ENCODE results near the gene PPP1R11.
"Not testable (repeated sequence)": the region's sequence is repeated elsewhere in the genome, so short reads cannot be mapped to it uniquely, and the experiment has no call there.

Gene PPP1R11, protein sequence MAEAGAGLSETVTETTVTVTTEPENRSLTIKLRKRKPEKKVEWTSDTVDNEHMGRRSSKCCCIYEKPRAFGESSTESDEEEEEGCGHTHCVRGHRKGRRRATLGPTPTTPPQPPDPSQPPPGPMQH

DNA sequence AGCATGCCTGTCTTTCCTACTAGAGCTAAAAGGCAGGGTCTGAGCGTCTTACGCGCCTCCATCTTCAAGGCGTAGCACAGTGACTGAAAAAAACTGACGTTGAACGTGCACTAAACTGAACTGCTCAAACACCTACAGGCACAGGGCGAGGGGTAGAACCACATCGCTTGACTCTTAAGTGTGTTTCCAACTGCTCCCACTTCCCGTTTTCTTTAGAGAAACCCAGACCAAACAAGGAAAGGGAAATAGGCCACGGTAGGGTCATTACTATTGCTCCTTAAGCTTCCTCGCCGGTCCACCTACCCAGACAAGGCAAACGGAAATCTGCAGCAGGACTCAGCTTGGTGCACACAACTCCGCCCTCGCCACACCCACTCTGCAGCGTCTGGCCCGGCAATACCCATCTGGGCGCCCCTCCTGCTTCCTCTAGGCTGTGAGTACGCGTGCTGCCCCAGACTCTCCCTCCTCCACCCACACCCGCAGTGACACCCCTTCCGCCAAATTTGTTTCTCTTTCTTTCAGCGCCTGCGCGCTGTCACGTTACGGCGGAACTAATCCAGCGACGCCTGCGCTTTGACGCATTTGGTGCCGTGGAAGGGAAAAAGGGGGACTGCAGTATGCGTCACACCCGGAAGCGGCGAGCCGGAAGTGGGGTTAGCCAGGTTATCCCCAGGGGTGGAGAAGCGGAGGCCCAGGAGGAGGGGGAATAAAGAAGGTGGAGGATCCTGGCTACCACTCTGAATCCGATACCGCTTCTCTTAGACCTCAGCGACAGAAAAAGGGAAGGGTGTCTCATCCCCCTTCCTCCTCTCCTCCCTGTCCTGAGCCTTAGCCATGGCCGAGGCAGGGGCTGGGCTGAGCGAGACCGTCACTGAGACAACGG, at the start of gene PPP1R11:
TSS of gene PPP1R11 (plus strand) at position 622 of the 883 bp plus-strand sequence. CDS start at position 835, 213 bp downstream.
- peaks cover 16% of the 10 kb centered on the region for H3K4me1 ChIP-seq (ENCODE audit: control insufficient read depth, insufficient read depth, low read length)
- peak within 1 kb of the TSS; percentile 83 for H3K27ac ChIP-seq (ENCODE audit: low read depth, low read length)
- peak within 1 kb of the TSS; percentile 95 for H3K4me3 ChIP-seq (ENCODE audit: low read length)

DNA sequence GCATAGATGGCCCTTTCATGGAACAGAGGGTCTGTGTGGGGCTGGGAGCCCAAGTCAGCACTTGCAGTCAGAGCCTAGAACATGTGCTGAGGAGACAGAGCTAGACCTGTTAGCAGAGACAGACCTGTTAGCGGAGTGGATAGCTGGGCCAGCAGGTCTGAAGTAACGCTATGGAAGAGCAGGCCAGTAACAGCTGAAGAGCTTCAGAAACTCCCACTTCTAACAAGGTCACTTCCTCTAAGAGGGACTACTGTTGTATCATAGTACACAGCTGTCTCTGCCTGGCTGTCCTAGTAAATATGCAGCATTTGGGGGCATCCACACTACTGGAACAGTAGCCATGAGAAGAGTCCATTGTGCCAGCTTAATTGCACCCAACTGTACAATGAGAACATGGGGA, 47.2 kb upstream of the PPP1R11 start:
- no peak overlapping the region for H3K4me3 ChIP-seq (ENCODE audit: low read length)
- no peaks in the 10 kb centered on the region for H3K36me3 ChIP-seq (ENCODE audit: control insufficient read depth, insufficient read depth, low read length)
- no peaks in the 10 kb centered on the region for H3K27me3 ChIP-seq (ENCODE audit: control insufficient read depth, insufficient read depth, low read length)
- H3K27ac ChIP-seq (ENCODE audit: low read depth, low read length), result no peak overlapping the region
- no peak overlapping the region for H3K9ac ChIP-seq (ENCODE audit: low read length)
- no peaks in the 10 kb centered on the region for H3K4me1 ChIP-seq (ENCODE audit: control insufficient read depth, insufficient read depth, low read length)

More for the DNA sequence above, at the start of gene PPP1R11:
- H3K36me3 ChIP-seq (ENCODE audit: control insufficient read depth, insufficient read depth, low read length), result peaks cover 10% of the 10 kb centered on the region
- peak within 1 kb of the TSS; percentile 75 for H3K9ac ChIP-seq (ENCODE audit: low read length)
- no peaks in the 10 kb centered on the region for H3K27me3 ChIP-seq (ENCODE audit: control insufficient read depth, insufficient read depth, low read length)

DNA sequence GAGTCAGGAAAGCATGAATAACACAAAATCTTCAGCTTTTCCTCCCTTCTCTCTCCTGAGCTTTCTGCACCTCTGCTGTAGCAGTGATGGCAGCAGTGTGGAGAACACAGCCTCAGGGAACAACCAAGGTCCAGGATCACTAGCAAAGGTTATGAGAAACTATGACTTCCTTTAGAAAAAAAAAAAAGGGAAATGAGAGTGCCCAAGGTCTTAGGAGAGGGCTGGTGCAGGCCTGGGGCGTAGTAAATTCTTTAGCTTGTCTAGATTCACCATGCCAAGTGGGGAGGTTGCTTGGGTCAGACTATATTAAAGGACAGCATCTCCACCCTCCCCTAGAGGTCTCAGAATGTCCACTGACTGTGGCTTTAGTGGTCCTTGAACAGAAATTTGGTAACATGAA, 46.4 kb upstream of the PPP1R11 start:
- no peaks in the 10 kb centered on the region for H3K4me1 ChIP-seq (ENCODE audit: control insufficient read depth, insufficient read depth, low read length)
- no peak overlapping the region for H3K9ac ChIP-seq (ENCODE audit: low read length)
- H3K27me3 ChIP-seq (ENCODE audit: control insufficient read depth, insufficient read depth, low read length), result no peaks in the 10 kb centered on the region
- H3K36me3 ChIP-seq (ENCODE audit: control insufficient read depth, insufficient read depth, low read length), result no peaks in the 10 kb centered on the region
- H3K4me3 ChIP-seq (ENCODE audit: low read length), result no peak overlapping the region
- H3K27ac ChIP-seq (ENCODE audit: low read depth, low read length), result no peak overlapping the region

DNA sequence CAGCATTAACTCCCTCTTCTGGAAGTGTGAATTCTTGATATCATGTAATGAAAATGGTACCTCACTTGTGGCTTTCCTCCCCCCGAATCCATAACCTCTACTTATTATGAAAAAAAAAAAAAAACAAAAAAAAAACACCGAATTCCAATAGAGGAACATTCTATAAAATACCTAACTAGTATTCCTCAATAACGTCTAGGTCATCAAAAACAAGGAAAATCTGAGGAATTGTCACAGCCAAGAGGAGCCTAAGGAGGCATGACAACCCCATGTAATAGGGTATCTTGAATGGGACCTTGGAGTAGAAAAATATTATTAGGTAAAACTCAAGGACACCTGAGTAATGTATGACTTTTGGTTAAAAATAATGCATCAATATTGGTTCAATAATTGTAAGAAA, 44.8 kb upstream of the PPP1R11 start:
- Histone ChIP-seq H3K27ac (ENCODE audit: low read depth, low read length) (no peak overlapping the region), H3K27me3 (ENCODE audit: control insufficient read depth, insufficient read depth, low read length) (no peaks in the 10 kb centered on the region), H3K4me3 (ENCODE audit: low read length) (no peak overlapping the region), H3K36me3 (ENCODE audit: control insufficient read depth, insufficient read depth, low read length) (no peaks in the 10 kb centered on the region), H3K9ac (ENCODE audit: low read length) (no peak overlapping the region), H3K4me1 (ENCODE audit: control insufficient read depth, insufficient read depth, low read length) (no peaks in the 10 kb centered on the region)

DNA sequence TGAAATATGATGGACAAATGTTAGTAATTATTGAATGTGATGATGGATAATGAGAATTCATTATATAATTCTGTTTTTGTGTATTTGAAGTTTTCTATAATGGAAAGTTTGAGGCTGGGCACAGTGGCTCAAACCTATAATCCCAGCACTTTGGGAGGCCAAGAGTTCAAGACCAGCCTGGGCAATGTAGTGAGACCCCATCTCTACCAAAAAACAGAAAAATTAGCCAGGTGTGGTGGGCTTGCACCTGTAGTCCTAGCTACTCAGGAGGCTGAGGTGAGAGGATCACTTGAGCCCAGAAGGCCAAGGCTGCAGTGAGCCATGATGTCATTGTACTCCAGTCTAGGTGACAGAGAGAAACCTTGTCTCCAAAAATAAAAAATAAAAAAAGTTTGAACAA, 44.3 kb upstream of the PPP1R11 start:
- not testable (repeated sequence) for H3K4me3 ChIP-seq (ENCODE audit: low read length); H3K4me1 ChIP-seq (ENCODE audit: control insufficient read depth, insufficient read depth, low read length); H3K36me3 ChIP-seq (ENCODE audit: control insufficient read depth, insufficient read depth, low read length); H3K27me3 ChIP-seq (ENCODE audit: control insufficient read depth, insufficient read depth, low read length); H3K27ac ChIP-seq (ENCODE audit: low read depth, low read length); H3K9ac ChIP-seq (ENCODE audit: low read length)

DNA sequence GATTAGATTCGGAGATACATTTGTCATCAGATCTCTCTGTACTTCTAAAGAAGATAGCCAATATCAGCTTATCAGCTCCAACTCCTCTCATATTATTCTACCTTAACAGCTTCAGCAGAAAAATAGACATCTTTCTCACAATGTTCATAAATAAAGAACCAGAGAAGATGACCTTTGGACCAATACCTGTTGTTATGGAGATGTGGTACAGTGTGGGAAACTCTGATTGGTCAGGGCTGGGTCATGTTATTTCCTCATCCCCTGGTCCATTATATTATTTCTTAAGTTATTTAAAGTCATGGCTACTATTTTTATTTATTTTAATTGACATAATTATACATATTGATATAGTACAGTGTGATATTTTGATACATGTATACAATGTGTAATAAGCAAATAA, 41.8 kb upstream of the PPP1R11 start:
- no peaks in the 10 kb centered on the region for H3K27me3 ChIP-seq (ENCODE audit: control insufficient read depth, insufficient read depth, low read length)
- no peaks in the 10 kb centered on the region for H3K36me3 ChIP-seq (ENCODE audit: control insufficient read depth, insufficient read depth, low read length)
- H3K4me3 ChIP-seq (ENCODE audit: low read length), result no peak overlapping the region
- no peak overlapping the region for H3K27ac ChIP-seq (ENCODE audit: low read depth, low read length)
- no peaks in the 10 kb centered on the region for H3K4me1 ChIP-seq (ENCODE audit: control insufficient read depth, insufficient read depth, low read length)
- H3K9ac ChIP-seq (ENCODE audit: low read length), result no peak overlapping the region

DNA sequence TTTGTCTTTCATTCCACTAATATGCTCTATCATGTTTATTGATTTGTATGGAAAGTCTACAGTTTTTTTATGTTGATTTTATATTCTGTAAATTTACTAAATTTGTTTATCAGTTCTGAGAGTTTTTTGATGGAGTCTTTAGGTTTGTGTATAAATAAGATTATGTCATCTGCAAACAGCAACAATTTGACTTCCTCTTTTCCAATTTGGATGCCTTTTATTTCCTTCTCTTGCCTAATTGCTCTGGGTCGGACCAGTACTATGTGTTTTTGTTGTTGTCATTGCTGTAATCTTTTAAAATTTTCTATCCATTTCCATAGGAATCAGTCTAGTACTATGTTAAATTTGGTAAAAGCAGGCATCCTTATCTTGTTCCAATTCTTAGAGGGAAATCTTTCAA, 37.4 kb upstream of the PPP1R11 start:
- Histone ChIP-seq H3K9ac (ENCODE audit: low read length) (no peak overlapping the region), H3K4me1 (ENCODE audit: control insufficient read depth, insufficient read depth, low read length) (no peaks in the 10 kb centered on the region), H3K27me3 (ENCODE audit: control insufficient read depth, insufficient read depth, low read length) (no peaks in the 10 kb centered on the region), H3K36me3 (ENCODE audit: control insufficient read depth, insufficient read depth, low read length) (no peaks in the 10 kb centered on the region), H3K27ac (ENCODE audit: low read depth, low read length) (no peak overlapping the region), H3K4me3 (ENCODE audit: low read length) (no peak overlapping the region)

DNA sequence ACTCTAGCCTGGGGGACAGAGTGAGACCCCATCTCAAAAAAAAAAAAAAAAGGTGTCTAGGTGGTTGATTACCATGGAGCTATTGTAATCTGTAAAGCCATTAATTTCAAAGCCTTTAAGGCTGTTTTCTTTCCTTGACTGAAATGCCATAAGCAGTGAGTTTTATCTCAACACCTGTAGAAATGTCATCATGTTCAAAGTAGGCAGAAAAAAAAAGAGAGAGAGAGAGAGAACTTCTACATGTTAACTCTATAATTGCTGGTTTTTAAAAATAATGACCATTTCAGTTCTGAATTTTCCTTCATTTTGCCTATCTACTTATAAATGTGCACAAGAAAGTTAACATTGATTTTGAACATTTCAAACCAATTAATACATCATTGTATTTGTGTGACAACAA, 35.6 kb upstream of the PPP1R11 start:
- H3K27me3 ChIP-seq (ENCODE audit: control insufficient read depth, insufficient read depth, low read length), result no peaks in the 10 kb centered on the region
- H3K4me1 ChIP-seq (ENCODE audit: control insufficient read depth, insufficient read depth, low read length), result no peaks in the 10 kb centered on the region
- H3K4me3 ChIP-seq (ENCODE audit: low read length), result no peak overlapping the region
- no peak overlapping the region for H3K27ac ChIP-seq (ENCODE audit: low read depth, low read length)
- H3K9ac ChIP-seq (ENCODE audit: low read length), result no peak overlapping the region
- no peaks in the 10 kb centered on the region for H3K36me3 ChIP-seq (ENCODE audit: control insufficient read depth, insufficient read depth, low read length)

DNA sequence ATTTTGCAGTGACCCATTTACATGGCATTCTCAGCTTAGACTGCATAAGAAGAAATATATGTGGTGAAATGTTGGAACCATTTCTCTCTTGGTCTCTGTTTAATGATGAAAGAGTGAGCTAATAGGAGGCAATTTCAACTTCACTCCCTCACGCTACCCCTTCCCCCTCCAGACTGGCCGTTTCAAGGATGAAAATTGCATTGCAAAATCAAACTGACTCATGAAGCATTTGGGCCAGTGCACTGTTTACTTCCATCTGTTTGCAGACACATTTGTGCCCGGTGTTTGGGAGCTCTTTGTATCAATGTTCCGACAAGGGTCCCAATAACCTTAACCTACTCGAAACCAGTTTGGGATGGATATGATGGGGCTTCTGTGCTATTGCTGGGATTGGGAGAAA, 33.6 kb upstream of the PPP1R11 start:
- H3K4me3 ChIP-seq (ENCODE audit: low read length); H3K9ac ChIP-seq (ENCODE audit: low read length); H3K4me1 ChIP-seq (ENCODE audit: control insufficient read depth, insufficient read depth, low read length); H3K36me3 ChIP-seq (ENCODE audit: control insufficient read depth, insufficient read depth, low read length); H3K27ac ChIP-seq (ENCODE audit: low read depth, low read length); H3K27me3 ChIP-seq (ENCODE audit: control insufficient read depth, insufficient read depth, low read length): not testable (repeated sequence)

DNA sequence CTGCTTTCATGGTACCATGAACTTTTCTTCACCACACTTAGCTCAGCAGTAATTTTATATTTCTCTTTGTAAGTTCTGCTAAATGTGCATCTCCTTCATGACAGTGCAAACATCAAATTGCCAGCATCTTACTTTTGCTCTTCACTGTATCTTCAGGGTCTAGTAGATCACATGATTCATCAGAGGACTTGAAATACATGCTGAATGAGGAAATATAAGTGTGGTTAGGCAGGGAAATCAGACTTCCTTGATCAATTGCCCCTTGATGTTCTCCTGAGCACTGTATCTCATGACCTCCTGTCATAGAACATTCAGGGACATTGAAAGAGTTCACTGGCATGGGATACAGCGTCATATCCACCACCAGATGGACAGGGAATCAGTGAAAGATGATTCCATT, 31.2 kb upstream of the PPP1R11 start:
- H3K4me1 ChIP-seq (ENCODE audit: control insufficient read depth, insufficient read depth, low read length), result no peaks in the 10 kb centered on the region
- H3K9ac ChIP-seq (ENCODE audit: low read length), result no peak overlapping the region
- no peak overlapping the region for H3K4me3 ChIP-seq (ENCODE audit: low read length)
- no peaks in the 10 kb centered on the region for H3K36me3 ChIP-seq (ENCODE audit: control insufficient read depth, insufficient read depth, low read length)
- H3K27me3 ChIP-seq (ENCODE audit: control insufficient read depth, insufficient read depth, low read length), result no peaks in the 10 kb centered on the region
- H3K27ac ChIP-seq (ENCODE audit: low read depth, low read length), result no peak overlapping the region

DNA sequence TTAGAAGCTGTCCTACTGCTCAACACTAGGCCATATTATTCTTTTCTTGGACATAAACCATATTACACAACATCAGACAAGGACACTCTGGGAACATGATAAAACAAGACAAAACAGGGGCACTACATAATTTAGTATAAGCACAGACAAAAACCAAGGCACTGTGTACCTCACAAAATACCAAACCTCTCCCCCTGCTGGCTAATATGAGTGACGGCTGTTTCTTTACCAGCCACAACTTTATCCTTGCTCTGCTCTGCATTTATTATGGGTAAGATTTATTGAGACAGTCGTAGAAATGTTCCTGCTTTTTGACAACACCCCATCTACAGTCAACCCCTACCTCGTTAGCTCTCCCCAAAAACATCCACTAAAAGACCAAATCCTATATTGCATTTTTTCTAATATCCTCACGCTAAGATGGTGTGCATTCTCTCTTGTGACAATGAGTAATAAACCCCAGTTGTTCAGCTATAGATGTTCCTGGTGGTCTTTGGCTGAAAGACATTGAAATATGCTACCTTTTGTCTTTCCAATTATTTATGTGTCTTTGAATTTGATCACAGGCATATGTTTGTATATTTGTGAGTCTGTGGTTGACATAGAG, 29.7 kb upstream of the PPP1R11 start:
- Histone ChIP-seq H3K36me3 (ENCODE audit: control insufficient read depth, insufficient read depth, low read length) (no peaks in the 10 kb centered on the region), H3K4me1 (ENCODE audit: control insufficient read depth, insufficient read depth, low read length) (no peaks in the 10 kb centered on the region), H3K4me3 (ENCODE audit: low read length) (no peak overlapping the region), H3K27me3 (ENCODE audit: control insufficient read depth, insufficient read depth, low read length) (no peaks in the 10 kb centered on the region), H3K9ac (ENCODE audit: low read length) (no peak overlapping the region), H3K27ac (ENCODE audit: low read depth, low read length) (no peak overlapping the region)

DNA sequence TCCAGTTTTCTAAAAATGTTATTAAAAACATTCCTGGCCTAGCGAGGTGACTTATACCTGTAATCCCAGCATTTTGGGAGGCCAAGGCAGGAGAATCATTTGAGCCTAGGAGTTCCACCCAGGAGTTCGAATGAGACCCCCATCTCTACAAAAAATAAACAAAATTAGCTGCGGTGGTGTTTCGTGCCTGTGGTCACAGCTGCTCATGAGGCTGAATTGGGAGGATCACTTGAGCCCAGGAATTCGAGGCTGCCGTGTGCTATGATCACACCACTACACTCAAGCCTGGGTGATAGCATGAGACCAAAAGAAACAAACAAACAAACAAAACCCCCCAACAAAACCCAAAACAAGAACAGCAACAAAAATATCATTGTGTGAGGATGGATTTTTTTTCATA, 25.8 kb upstream of the PPP1R11 start:
- H3K4me1 ChIP-seq (ENCODE audit: control insufficient read depth, insufficient read depth, low read length), result no peaks in the 10 kb centered on the region
- no peak overlapping the region for H3K27ac ChIP-seq (ENCODE audit: low read depth, low read length)
- no peak overlapping the region for H3K4me3 ChIP-seq (ENCODE audit: low read length)
- no peak overlapping the region for H3K9ac ChIP-seq (ENCODE audit: low read length)
- H3K27me3 ChIP-seq (ENCODE audit: control insufficient read depth, insufficient read depth, low read length), result no peaks in the 10 kb centered on the region
- no peaks in the 10 kb centered on the region for H3K36me3 ChIP-seq (ENCODE audit: control insufficient read depth, insufficient read depth, low read length)

DNA sequence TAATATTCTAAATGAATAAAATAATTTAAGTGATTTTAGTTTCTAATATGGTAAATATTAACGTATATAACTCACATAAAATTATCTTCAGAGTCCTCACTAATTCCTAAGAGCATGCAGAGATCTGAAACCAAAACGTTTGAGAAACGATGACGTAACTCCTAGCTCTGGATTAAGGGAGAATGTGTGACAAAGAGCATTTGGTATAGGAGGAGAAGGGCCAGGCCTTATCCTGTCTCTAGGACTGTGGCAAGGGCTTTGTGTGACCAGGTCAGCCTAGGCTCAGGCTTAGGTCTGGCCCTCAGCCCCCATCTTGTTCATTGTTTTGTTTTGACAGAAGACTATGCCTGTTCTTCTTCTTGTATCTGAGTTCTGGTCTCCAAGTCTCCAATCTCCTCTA, 25.2 kb upstream of the PPP1R11 start:
- Histone ChIP-seq H3K9ac (ENCODE audit: low read length) (no peak overlapping the region), H3K36me3 (ENCODE audit: control insufficient read depth, insufficient read depth, low read length) (no peaks in the 10 kb centered on the region), H3K4me1 (ENCODE audit: control insufficient read depth, insufficient read depth, low read length) (no peaks in the 10 kb centered on the region), H3K27ac (ENCODE audit: low read depth, low read length) (no peak overlapping the region), H3K27me3 (ENCODE audit: control insufficient read depth, insufficient read depth, low read length) (no peaks in the 10 kb centered on the region), H3K4me3 (ENCODE audit: low read length) (no peak overlapping the region)

Data from rectal smooth muscle tissue (tissue), 1 donor.